ENCODE measurements around the gene IDH3B.

The IDH3B gene

DNA sequence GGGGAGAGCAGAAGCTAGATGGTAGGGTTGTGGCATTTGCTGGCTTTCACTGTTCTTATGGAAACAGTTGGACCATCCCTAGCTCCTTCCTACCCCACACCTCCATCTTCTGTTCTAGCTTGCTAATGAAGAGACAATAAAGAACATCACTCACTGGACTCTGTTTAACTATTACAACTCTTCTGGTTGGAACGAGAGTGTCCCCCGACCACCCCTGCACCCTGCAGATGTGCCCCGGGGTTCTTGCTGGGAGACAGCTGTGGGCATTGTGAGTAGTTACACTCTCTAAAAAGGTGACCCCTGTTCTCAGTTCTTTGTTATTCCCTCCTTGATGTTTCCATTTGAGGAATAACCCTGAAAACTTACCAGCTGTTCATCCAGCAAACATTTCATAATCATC, 51.9 kb downstream of the IDH3B start:
- DNase-seq, result no peak

GRCh38 chr20:2610941-2611720, 52.9 kb downstream of the IDH3B start:
- no peak for DNase-seq

DNA sequence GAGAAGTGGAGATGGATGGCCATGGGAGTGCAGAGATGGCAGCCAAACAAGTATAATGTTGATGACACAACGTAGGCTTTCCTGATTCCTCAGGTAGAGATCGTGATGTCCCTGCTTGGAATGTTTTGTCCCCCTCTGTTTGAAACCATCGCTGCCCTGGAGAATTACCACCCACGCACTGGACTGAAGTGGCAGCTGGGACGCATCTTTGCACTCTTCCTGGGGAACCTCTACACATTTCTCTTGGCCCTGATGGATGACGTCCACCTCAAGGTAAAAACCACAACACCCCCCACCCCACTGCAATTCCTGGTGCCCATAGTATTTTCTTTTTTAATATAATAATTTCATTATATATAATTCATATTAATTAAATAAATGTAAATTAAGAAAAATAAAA, 53.7 kb downstream of the IDH3B start:
- no peak for DNase-seq

Measured in activated CD4-positive, alpha-beta T cell treated with anti-CD3 and anti-CD28 coated beads, Interleukin-10, Interleukin-2, amounts not matched to agents 100 ng/mL and 50 ng/mL, durations not matched to agents 16 hours and 8 hours (primary cell).